Endothelial cell of umbilical vein (primary cell): ENCODE measurements around the gene C19orf44. TPM values are rescaled to one million over a fixed set of nuclear protein-coding genes. Genes with fewer than 3 reads are reported as not detected.

Source experiments
- BruUV-seq: library from RNA; stranded (reverse); fragments of 400-500 nt; replicated peaks from 2 replicates; lab custom pipeline; 2021; lab: Mats Ljungman, UMichigan
- CTCF ChIA-PET: fragments of 300-600, 350-600 bp; sonication (Branson Sonifier 250); formaldehyde crosslinking; loops from one replicate; lab custom pipeline; 2021; ENCODE audit warnings: antibody characterized with exemption, inconsistent platforms; lab: Charles Lee
- POLR2A ChIA-PET: fragments of 300-600, 350-600 bp; sonication (Branson Sonifier 250); formaldehyde crosslinking; loops from one replicate; lab custom pipeline; 2021; ENCODE audit warnings: antibody characterized with exemption, inconsistent platforms; lab: Charles Lee
- DNase-seq: peaks from one replicate; pipeline ENCODE4 v3.0.0-alpha.2; 2011; ENCODE audit warnings: low read depth, low spot score
- FAIRE-seq: peaks from 2 replicates; lab custom pipeline; 2011; peaks lifted over from hg19 to GRCh38; lab: Jason Lieb, UNC
- H2AFZ ChIP-seq: 2 replicates; pipeline ENCODE4 v1.6.0; 2012; ENCODE audit warnings: low read depth, low read length, control low read depth, inconsistent platforms
- H3K27ac ChIP-seq: 2 replicates; pipeline ENCODE4 v1.5.1; 2011; ENCODE audit warnings: low read depth, mild to moderate bottlenecking, control low read depth, low read length, moderate library complexity; ENCODE audit not compliant: insufficient read depth
- H3K27me3 ChIP-seq, 2 experiments: 2 replicates each; pipeline versions ENCODE4 v1.6.0 to v1.6.1; 2011; ENCODE audit warnings: low read length in 2 of 2, mixed read lengths in 1 of 2; ENCODE audit not compliant: control insufficient read depth in 2 of 2, insufficient read depth in 2 of 2
- H3K36me3 ChIP-seq, 2 experiments: 2 replicates in 1 of 2; 3 replicates in 1 of 2; pipeline ENCODE4 v1.5.1; 2011; ENCODE audit warnings: low read length in 2 of 2, mild to moderate bottlenecking in 1 of 2, moderate library complexity in 1 of 2; ENCODE audit not compliant: control insufficient read depth in 2 of 2, insufficient read depth in 2 of 2; ENCODE audit errors: extremely low read depth in 1 of 2
- H3K4me1 ChIP-seq: 3 replicates; pipeline ENCODE4 v1.5.1; 2011; ENCODE audit warnings: mild to moderate bottlenecking, low read length; ENCODE audit not compliant: control insufficient read depth, insufficient read depth; ENCODE audit errors: extremely low read depth
- H3K4me2 ChIP-seq: 2 replicates; pipeline ENCODE4 v1.6.1; 2011; ENCODE audit warnings: low read length, control low read depth, mixed read lengths; ENCODE audit not compliant: insufficient read depth
- H3K4me3 ChIP-seq, 3 experiments: fragments of 200-600 bp in 1 of 3; sonication (generic), shearing (Covaris generic) in 1 of 3; replicated peaks in 1 of 3; 2 replicates each; pipeline ENCODE4 v1.5.1; 2011 to 2016; ENCODE audit warnings: control low read depth in 3 of 3, low read length in 3 of 3, mild to moderate bottlenecking in 2 of 3, inconsistent platforms in 1 of 3, low read depth in 1 of 3, moderate library complexity in 1 of 3; ENCODE audit not compliant: insufficient read depth in 1 of 3
- H3K79me2 ChIP-seq: 2 replicates; pipeline ENCODE4 v1.6.0; 2012; ENCODE audit warnings: low read length, inconsistent platforms; ENCODE audit not compliant: control insufficient read depth, insufficient read depth
- H3K9ac ChIP-seq: replicated peaks from 2 replicates; pipeline ENCODE3; 2011; ENCODE audit warnings: low read length, control low read depth; ENCODE audit not compliant: insufficient read depth; ENCODE audit errors: extremely low read depth
- H3K9me1 ChIP-seq: replicated peaks from 3 replicates; pipeline ENCODE4 v1.6.0; 2011; ENCODE audit warnings: mild to moderate bottlenecking, low read length; ENCODE audit not compliant: control insufficient read depth, insufficient read depth; ENCODE audit errors: extremely low read depth
- H3K9me3 ChIP-seq: replicated peaks from 2 replicates; pipeline ENCODE4 v1.5.1; 2012; ENCODE audit warnings: low read length, inconsistent platforms; ENCODE audit not compliant: control insufficient read depth, insufficient read depth
- H4K20me1 ChIP-seq: replicated peaks from 2 replicates; pipeline ENCODE3; 2011; ENCODE audit warnings: mild to moderate bottlenecking, low read length; ENCODE audit not compliant: control insufficient read depth, insufficient read depth; ENCODE audit errors: extremely low read depth
- CTCF ChIP-seq, 2 donors: IDR thresholded peaks; 1 replicate in 1 of 2; 2 replicates in 1 of 2; pipeline ENCODE4 v1.5.1; 2011; ENCODE audit warnings: low read length in 2 of 2, mild to moderate bottlenecking in 2 of 2, moderate library complexity in 2 of 2, control low read depth in 1 of 2, inconsistent platforms in 1 of 2, low read depth in 1 of 2; ENCODE audit not compliant: insufficient read depth in 1 of 2; ENCODE audit errors: extremely low read depth in 1 of 2
- EZH2 ChIP-seq: IDR thresholded peaks from 2 replicates; pipeline ENCODE4 v1.6.1; 2012; ENCODE audit warnings: borderline replicate concordance, low read depth, mild to moderate bottlenecking, moderate library complexity, low read length, inconsistent platforms; ENCODE audit not compliant: severe bottlenecking
- FOS ChIP-seq: IDR thresholded peaks from 2 replicates; pipeline ENCODE4 v1.6.1; 2011; ENCODE audit warnings: mild to moderate bottlenecking, low read length, moderate library complexity, borderline replicate concordance; ENCODE audit not compliant: insufficient read depth
- GATA2 ChIP-seq: IDR thresholded peaks from 2 replicates; pipeline ENCODE4 v1.7.0; 2011; ENCODE audit warnings: low read depth, mild to moderate bottlenecking, moderate library complexity, mixed read lengths, low read length; ENCODE audit not compliant: insufficient read length, insufficient read depth
- JUN ChIP-seq: IDR thresholded peaks from 2 replicates; pipeline ENCODE4 v1.6.1; 2011; ENCODE audit warnings: borderline replicate concordance, low read depth; ENCODE audit not compliant: insufficient read length, insufficient read depth
- MAX ChIP-seq: IDR thresholded peaks from 2 replicates; pipeline ENCODE4 v1.6.1; 2011; ENCODE audit not compliant: insufficient read depth, insufficient read length
- MYC ChIP-seq: IDR thresholded peaks from one replicate; pipeline ENCODE4 v1.6.1; 2011; ENCODE audit warnings: mild to moderate bottlenecking, low read depth, low read length
- POLR2A ChIP-seq: IDR thresholded peaks from 2 replicates; pipeline ENCODE4 v1.6.1; 2012; ENCODE audit warnings: low read depth, mild to moderate bottlenecking, control low read depth, low read length
- POLR2AphosphoS5 ChIP-seq: IDR thresholded peaks from 2 replicates; pipeline ENCODE4 v1.6.1; 2012; ENCODE audit warnings: low read depth, mild to moderate bottlenecking, control low read depth, low read length, moderate library complexity; ENCODE audit not compliant: insufficient read depth
- dilution Hi-C: fragments of 300-500 bp; cut with MboI; formaldehyde crosslinking; loops from one replicate; pipeline ENCODE4 v1.15.0; 2019; ENCODE audit warnings: low sequenced_read_pairs; ENCODE audit not compliant: extremely low pct_ligation_motif_present
- intact Hi-C: fragments of 100-400 bp; cut with micrococcal nuclease; formaldehyde crosslinking; loops from one replicate; pipeline ENCODE4 v1.10.0; 2022
- polyA plus RNA-seq, 4 experiments: library from polyadenylated mRNA; depleted of rRNA in 3 of 4; stranded (reverse) in 3 of 4; unstranded in 1 of 4; fragments of >200 nt; gene quantifications; 2 replicates each; pipeline versions ENCODE4 v1.2.1 to v1.2.3, GENCODE V29; 2011 to 2012; ENCODE audit warnings: missing spikeins in 1 of 4
- total RNA-seq: library from RNA; stranded (reverse); gene quantifications from 2 replicates; pipeline ENCODE4 v1.2.3, GENCODE V29; 2021

C19orf44 gene
- total and polyA plus RNA-seq, 2 donors (not counting 3 experiments of a cell fraction or from before 2014, with no cell fraction given), result 3.5 to 4.3 TPM

- H3K4me3 ChIP-seq, result no peak overlapping the region
- peaks cover 37% of the 10 kb centered on the region for H3K79me2 ChIP-seq
- H3K4me1 ChIP-seq, result peaks cover 30% of the 10 kb centered on the region
- H3K4me2 ChIP-seq, result no peak overlapping the region
- H3K9me1 ChIP-seq, result no peaks in the 10 kb centered on the region
- FAIRE-seq, result no peak
- no TSS peak for BruUV-seq
- no peaks in the 10 kb centered on the region for H3K9me3 ChIP-seq
- dilution Hi-C loops (no loop called here), intact Hi-C loops (no loop called here)
- H3K27me3 ChIP-seq, result no peaks in the 10 kb centered on the region
- no peak overlapping the region for H3K9ac ChIP-seq
- no peak overlapping the region for H3K27ac ChIP-seq
- no peak overlapping the region for H2AFZ ChIP-seq
- DNase-seq, result no peak
- CTCF ChIA-PET, result no interaction called here
- POLR2A ChIA-PET, result no interaction called here
- peaks cover 3% of the 10 kb centered on the region for H4K20me1 ChIP-seq
- TF ChIP-seq JUN (no peak), POLR2AphosphoS5 (no peak), EZH2 (no peak), FOS (no peak), CTCF (IDR thresholded peaks at IDR 0.05; ENCODE audit: extremely low read depth in 1 of 2, insufficient read depth in 1 of 2, low read depth in 1 of 2, low read length in 2 of 2) (no peak), GATA2 (no peak), POLR2A (no peak), MAX (no peak), MYC (no peak)
- no peaks in the 10 kb centered on the region for H3K36me3 ChIP-seq
These were observed 46.7 kb upstream of the C19orf44 start for GRCh38 chr19:16449330-16449961.
